ENCODE results near the gene WNT3A.

DNA sequence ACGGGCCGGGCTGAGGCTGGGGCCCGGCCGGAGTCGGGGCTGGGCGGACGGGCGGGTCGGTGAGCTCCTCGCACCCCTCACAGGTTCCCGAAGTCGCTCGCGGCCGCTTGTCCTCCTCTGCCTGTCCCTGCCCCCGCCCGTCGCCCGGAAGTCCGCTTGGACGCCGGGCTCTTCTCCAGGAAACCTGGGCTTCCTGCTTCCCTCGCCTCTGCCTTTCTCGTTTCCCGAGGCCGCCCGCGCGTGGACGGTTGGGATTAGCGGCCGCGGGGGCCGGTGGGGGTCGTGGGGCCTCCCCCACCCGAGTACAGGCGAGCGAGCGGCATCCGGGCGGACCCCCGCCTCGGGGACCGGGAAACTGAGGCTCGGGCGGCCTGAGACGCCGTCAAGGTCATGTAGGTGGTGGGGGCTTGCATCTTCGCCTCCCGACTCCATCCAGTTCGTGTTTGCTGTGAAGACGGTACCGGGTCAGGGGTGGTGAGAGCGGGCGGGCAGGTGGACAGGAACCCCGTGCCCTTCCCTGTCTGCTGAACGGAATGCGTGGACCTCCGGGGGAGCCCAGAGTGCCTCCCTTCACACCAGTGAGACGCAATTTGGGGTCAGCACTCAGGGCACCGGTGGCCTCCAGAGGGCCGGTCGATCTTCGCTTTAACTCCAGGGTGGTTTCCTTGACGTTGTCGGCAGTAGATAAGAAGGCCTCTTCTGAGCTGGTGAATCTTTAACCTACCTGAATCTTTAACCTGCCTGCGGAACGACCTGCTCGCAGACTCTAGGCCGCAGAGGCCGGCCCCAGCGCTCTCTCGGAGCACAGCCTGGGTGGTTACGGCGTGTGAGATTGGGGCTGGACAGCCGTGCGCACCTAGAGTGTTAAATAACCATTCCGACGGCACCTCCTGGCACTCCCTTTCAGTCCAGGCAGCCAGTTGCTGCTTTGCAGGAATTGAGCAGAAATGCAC is 76.4 kb downstream of the WNT3A start:
- TF ChIP-seq, protein P1, sequence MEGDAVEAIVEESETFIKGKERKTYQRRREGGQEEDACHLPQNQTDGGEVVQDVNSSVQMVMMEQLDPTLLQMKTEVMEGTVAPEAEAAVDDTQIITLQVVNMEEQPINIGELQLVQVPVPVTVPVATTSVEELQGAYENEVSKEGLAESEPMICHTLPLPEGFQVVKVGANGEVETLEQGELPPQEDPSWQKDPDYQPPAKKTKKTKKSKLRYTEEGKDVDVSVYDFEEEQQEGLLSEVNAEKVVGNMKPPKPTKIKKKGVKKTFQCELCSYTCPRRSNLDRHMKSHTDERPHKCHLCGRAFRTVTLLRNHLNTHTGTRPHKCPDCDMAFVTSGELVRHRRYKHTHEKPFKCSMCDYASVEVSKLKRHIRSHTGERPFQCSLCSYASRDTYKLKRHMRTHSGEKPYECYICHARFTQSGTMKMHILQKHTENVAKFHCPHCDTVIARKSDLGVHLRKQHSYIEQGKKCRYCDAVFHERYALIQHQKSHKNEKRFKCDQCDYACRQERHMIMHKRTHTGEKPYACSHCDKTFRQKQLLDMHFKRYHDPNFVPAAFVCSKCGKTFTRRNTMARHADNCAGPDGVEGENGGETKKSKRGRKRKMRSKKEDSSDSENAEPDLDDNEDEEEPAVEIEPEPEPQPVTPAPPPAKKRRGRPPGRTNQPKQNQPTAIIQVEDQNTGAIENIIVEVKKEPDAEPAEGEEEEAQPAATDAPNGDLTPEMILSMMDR (IDR thresholded peaks at IDR 0.05; ENCODE audit: low read length), result no peak
- TF ChIP-seq EZH2phosphoT487 (IDR thresholded peaks at IDR 0.05; ENCODE audit: low read length) (no peak), EZH2 (optimal IDR thresholded peaks at IDR 0.05; ENCODE audit: low read depth, low read length) (no peak)

All from MM.1S (cell line).